Measurements from ENCODE around the gene NTHL1. TPM values are rescaled to one million over a fixed set of nuclear protein-coding genes. Genes with fewer than 3 reads are reported as not detected.
A peak's percentile ranks its signal among the peaks of the same experiment; 100 is the strongest.

Gene NTHL1
- total and polyA plus RNA-seq, 2 of the 13 experiments (the other 11 are each of a cell fraction or from before 2014, with no cell fraction given): 47.5 to 64.9 TPM

DNA sequence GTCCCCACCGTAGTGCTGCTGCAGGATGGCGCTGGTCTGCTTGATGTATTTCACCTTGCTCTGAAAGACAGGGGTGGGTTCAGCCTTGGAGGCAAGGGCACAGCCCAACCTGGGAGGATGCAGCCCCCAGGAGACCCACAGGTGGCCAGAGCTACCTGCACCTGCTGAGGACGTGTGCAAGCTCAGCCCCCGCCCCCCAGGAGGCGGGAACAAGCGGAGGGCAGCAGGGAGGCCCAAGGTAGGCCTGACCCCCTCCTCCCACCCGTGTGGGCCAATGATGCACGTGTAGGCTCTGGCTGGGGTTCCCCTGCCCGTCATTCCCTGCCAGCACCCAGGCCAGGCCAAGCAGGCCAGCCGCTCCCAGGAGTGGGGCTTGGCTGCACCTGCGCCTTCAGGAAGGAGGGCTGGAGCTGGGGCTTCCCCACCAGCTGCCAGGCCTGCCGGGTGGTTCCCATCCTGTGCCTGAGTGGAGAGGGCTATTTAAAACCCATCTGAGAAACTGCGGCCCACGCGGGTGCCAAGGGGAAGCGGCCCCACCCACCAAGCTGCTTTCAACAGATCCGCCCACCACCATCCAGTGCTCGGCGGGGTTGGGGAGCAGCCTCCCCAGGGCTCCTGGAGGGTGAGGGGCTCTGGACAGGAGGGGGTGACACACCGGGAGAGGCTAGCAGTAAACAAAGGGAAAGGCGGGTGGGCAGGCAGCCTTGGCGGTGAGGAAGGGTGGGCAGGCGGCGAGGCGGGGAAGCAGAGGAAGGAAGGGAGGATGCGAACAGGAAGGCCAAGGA is 3.8 kb downstream of the NTHL1 start:
- in situ Hi-C loops (cut with HindIII; ENCODE audit: extremely low pct_ligation_motif_present, low pct_unique_long_range_greater_than_20kb): no loop called here
- Histone ChIP-seq H3K79me2 (ENCODE audit: insufficient read depth, low read length) (peaks cover 18% of the 10 kb centered on the region), H3K36me3 (replicated peaks in 1 of 2; ENCODE audit: control insufficient read depth in 1 of 2, insufficient read depth in 2 of 2, low read length in 2 of 2) (peaks cover 0 to 1% of the 10 kb centered on the region in 2 experiments; a peak in 3 of 5 replicates), H3K4me2 (ENCODE audit: low read depth, low read length) (no peak overlapping the region), H3K4me3 (replicated peaks in 1 of 3; ENCODE audit: insufficient read depth in 1 of 3, low read depth in 2 of 3, low read length in 3 of 3) (no peak overlapping the region), H3K27me3 (ENCODE audit: control insufficient read depth in 1 of 2, insufficient read depth in 2 of 2, low read length in 2 of 2) (peaks cover 0 to 2% of the 10 kb centered on the region in 2 experiments; a peak in 1 of 5 replicates), H3K27ac (ENCODE audit: extremely low read length, insufficient read depth, low read length) (no peak overlapping the region), H3K9me3 (ENCODE audit: low read length) (no peaks in the 10 kb centered on the region), H3K9ac (ENCODE audit: insufficient read depth, low read depth, low read length) (no peak overlapping the region), H3K4me1 (ENCODE audit: insufficient read depth, low read length) (peaks cover 52% of the 10 kb centered on the region), H2AFZ (ENCODE audit: low read length) (no peak overlapping the region), H4K20me1 (ENCODE audit: insufficient read depth, low read length) (no peaks in the 10 kb centered on the region)
- ATAC-seq (no peak), DNase-seq (ENCODE audit: low spot score) (no peak), FAIRE-seq (no peak)
- POLR2A ChIA-PET: interaction anchor here (1.4 kb wide), 1 partner anchor 9 kb away, joined by 4 read pairs; no protein-coding TSS in a partner anchor
- TF ChIP-seq IKZF1 (IDR thresholded peaks at IDR 0.05) (no peak), AGO2 (optimal IDR thresholded peaks at IDR 0.05; ENCODE audit: low read depth, low read length) (peak; percentile 19)
- BruUV-seq (replicated peaks): no TSS peak
- CTCF ChIA-PET (ENCODE audit: low intra/inter-chr PET ratio, low total read pairs): no interaction called here
- intact Hi-C loops (cut with micrococcal nuclease; ENCODE audit: unreplicated experiment): no loop called here
- 96% methylated on average over 19 of the region's 26 CpGs for WGBS (ENCODE audit: low lambda C conversion rate)

- WGBS (ENCODE audit: low lambda C conversion rate): 96% methylated on average over 7 of the region's 11 CpGs
- Histone ChIP-seq H3K27ac (ENCODE audit: extremely low read length, insufficient read depth, low read length) (no peak overlapping the region), H3K9me3 (ENCODE audit: low read length) (no peaks in the 10 kb centered on the region), H3K79me2 (ENCODE audit: insufficient read depth, low read length) (peaks cover 11% of the 10 kb centered on the region), H3K27me3 (ENCODE audit: control insufficient read depth in 1 of 2, insufficient read depth in 2 of 2, low read length in 2 of 2) (no peaks in the 10 kb centered on the region; a peak in 1 of 5 replicates), H3K4me3 (replicated peaks in 1 of 3; ENCODE audit: insufficient read depth in 1 of 3, low read depth in 2 of 3, low read length in 3 of 3) (no peak overlapping the region), H2AFZ (ENCODE audit: low read length) (no peak overlapping the region), H4K20me1 (ENCODE audit: insufficient read depth, low read length) (no peaks in the 10 kb centered on the region), H3K36me3 (replicated peaks in 1 of 2; ENCODE audit: control insufficient read depth in 1 of 2, insufficient read depth in 2 of 2, low read length in 2 of 2) (peaks cover 0 to 1% of the 10 kb centered on the region in 2 experiments; a peak in 3 of 5 replicates), H3K4me1 (ENCODE audit: insufficient read depth, low read length) (peaks cover 55% of the 10 kb centered on the region), H3K4me2 (ENCODE audit: low read depth, low read length) (no peak overlapping the region), H3K9ac (ENCODE audit: insufficient read depth, low read depth, low read length) (no peak overlapping the region)
- no TSS peak for BruUV-seq (replicated peaks)
- ChIA-PET POLR2A (interaction anchor here (1.4 kb wide), 1 partner anchor 8 kb away, joined by 4 read pairs; no protein-coding TSS in a partner anchor), CTCF (ENCODE audit: low intra/inter-chr PET ratio, low total read pairs) (no interaction called here)
- ATAC-seq (no peak), DNase-seq (ENCODE audit: low spot score) (no peak), FAIRE-seq (no peak)
- in situ Hi-C loops (cut with HindIII; ENCODE audit: extremely low pct_ligation_motif_present, low pct_unique_long_range_greater_than_20kb) (no loop called here), intact Hi-C loops (cut with micrococcal nuclease; ENCODE audit: unreplicated experiment) (no loop called here)
- no peak for TF ChIP-seq ZSCAN9 (CRISPR knock-in tag; IDR thresholded peaks at IDR 0.05; ENCODE audit: borderline replicate concordance)
- no peak for TF ChIP-seq ZNF10 (CRISPR knock-in tag; IDR thresholded peaks at IDR 0.05; ENCODE audit: borderline replicate concordance, low read depth)
- no peak for TF ChIP-seq IRF2 (CRISPR knock-in tag; IDR thresholded peaks at IDR 0.05)
- TF ChIP-seq LBX2 (CRISPR knock-in tag; IDR thresholded peaks at IDR 0.05; ENCODE audit: borderline replicate concordance): no peak
- no peak for TF ChIP-seq GATA4 (IDR thresholded peaks at IDR 0.05; ENCODE audit: borderline replicate concordance, low read depth)
- TF ChIP-seq ZNF260 (CRISPR knock-in tag; IDR thresholded peaks at IDR 0.05; ENCODE audit: borderline replicate concordance, low read depth): no peak
- TF ChIP-seq NFE2L2 (IDR thresholded peaks at IDR 0.05; ENCODE audit: low read length): no peak
- TF ChIP-seq NFYB (CRISPR knock-in tag; IDR thresholded peaks at IDR 0.05): no peak
- TF ChIP-seq, protein P1, sequence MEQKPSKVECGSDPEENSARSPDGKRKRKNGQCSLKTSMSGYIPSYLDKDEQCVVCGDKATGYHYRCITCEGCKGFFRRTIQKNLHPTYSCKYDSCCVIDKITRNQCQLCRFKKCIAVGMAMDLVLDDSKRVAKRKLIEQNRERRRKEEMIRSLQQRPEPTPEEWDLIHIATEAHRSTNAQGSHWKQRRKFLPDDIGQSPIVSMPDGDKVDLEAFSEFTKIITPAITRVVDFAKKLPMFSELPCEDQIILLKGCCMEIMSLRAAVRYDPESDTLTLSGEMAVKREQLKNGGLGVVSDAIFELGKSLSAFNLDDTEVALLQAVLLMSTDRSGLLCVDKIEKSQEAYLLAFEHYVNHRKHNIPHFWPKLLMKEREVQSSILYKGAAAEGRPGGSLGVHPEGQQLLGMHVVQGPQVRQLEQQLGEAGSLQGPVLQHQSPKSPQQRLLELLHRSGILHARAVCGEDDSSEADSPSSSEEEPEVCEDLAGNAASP (CRISPR knock-in tag; IDR thresholded peaks at IDR 0.05; ENCODE audit: borderline replicate concordance): no peak
- TF ChIP-seq ZNF720 (CRISPR knock-in tag; IDR thresholded peaks at IDR 0.05): no peak
- TF ChIP-seq ZFP36 (IDR thresholded peaks at IDR 0.05; ENCODE audit: borderline replicate concordance, low read depth, low read length, partially characterized antibody): no peak
- TF ChIP-seq WIZ (CRISPR knock-in tag; IDR thresholded peaks at IDR 0.05): no peak
Measured at GRCh38 chr16:2042986-2043666, 4.5 kb downstream of the NTHL1 start.
